Effector CD8-positive, alpha-beta T cell (primary cell): ENCODE measurements around the gene PRKX.
"Not testable (repeated sequence)": the region's sequence is repeated elsewhere in the genome, so short reads cannot be mapped to it uniquely, and the experiment has no call there.

Experiments
- DNase-seq: peaks from one replicate; lab custom pipeline; 2025; lab: John Stamatoyannopoulos, UW

Gene PRKX

GRCh38 chrX:3577551-3577950 is 135.9 kb downstream of the PRKX start:
- DNase-seq: no peak

GRCh38 chrX:3576886-3577501 is 136.5 kb downstream of the PRKX start:
- DNase-seq: no peak

GRCh38 chrX:3567686-3568085 is 145.8 kb downstream of the PRKX start:
- no peak for DNase-seq

- DNase-seq: no peak
Measured at GRCh38 chrX:3563451-3563850, 150.0 kb downstream of the PRKX start.

- DNase-seq: not testable (repeated sequence)
Measured at GRCh38 chrX:3560010-3560409, 153.4 kb downstream of the PRKX start.
